Spleen (tissue), 7 donors: ENCODE results near the gene SPTBN1.

Source experiments
- CTCF ChIP-seq, 11 experiments: fragments of 200-600 bp in 7 of 11; fragments of 450-650 bp in 4 of 11; sonication (generic) in 4 of 11; IDR thresholded peaks in 8 of 11; conservative IDR thresholded peaks in 3 of 11; 1 replicate in 7 of 11; 2 replicates in 4 of 11; pipeline versions ENCODE4 v1.4.0 to v1.8.0; 2016 to 2021; ENCODE audit warnings: antibody characterized with exemption in 11 of 11, inconsistent platforms in 4 of 11, mild to moderate bottlenecking in 1 of 11
- POLR2AphosphoS5 ChIP-seq, 3 donors: sonication (generic); formaldehyde crosslinking; IDR thresholded peaks; one replicate each; pipeline ENCODE4 v1.5.1; 2017; ENCODE audit warnings: antibody characterized with exemption in 3 of 3
- donor health status: DM: no; HTN: no; CAD: no; lungs with moderate emphysema.
- donor health status: DM: no; HTN: no; CAD: no.
- donor health status: DM: no; HTN: no; CAD: no.

GRCh38 chr2:54598347-54599325 is 142.5 kb downstream of the SPTBN1 start:
- TF ChIP-seq POLR2AphosphoS5 (IDR thresholded peaks at IDR 0.05) (no peak), CTCF (IDR thresholded peaks at IDR 0.05 in 8 of 11, conservative IDR thresholded peaks at IDR 0.05 in 3 of 11) (no peak)
